Cardiac muscle cell (in vitro differentiated cells and primary cell): Measurements from ENCODE around the gene TGFBR3. TPM values are rescaled to one million over a fixed set of nuclear protein-coding genes. Genes with fewer than 3 reads are reported as not detected.

Experiments
- DNase-seq, 2 donors: peaks; one replicate each; pipeline versions ENCODE4 v3.0.0 to v3.0.0-alpha.2; 2010 to 2017; ENCODE audit warnings: low read depth in 1 of 2, low spot score in 1 of 2
- H3K27ac ChIP-seq: fragments of 200-600 bp; sonication (generic); 2 replicates; pipeline ENCODE4 v1.5.1; 2016
- H3K27me3 ChIP-seq: fragments of 200-600 bp; sonication (generic); 2 replicates; pipeline ENCODE4 v1.6.0; 2016; ENCODE audit warnings: control low read depth
- H3K36me3 ChIP-seq: fragments of 200-600 bp; sonication (generic); 2 replicates; pipeline ENCODE4 v1.5.1; 2016; ENCODE audit warnings: control low read depth
- H3K4me1 ChIP-seq: fragments of 200-600 bp; sonication (generic); 2 replicates; pipeline ENCODE4 v1.8.1; 2017; ENCODE audit warnings: low read depth, mild to moderate bottlenecking, mixed run types
- H3K4me3 ChIP-seq: fragments of 200-600 bp; sonication (generic); 2 replicates; pipeline ENCODE4 v1.5.1; 2016; ENCODE audit warnings: mild to moderate bottlenecking
- H3K9me3 ChIP-seq: fragments of 200-600 bp; sonication (generic); 2 replicates; pipeline ENCODE4 v1.5.1; 2017; ENCODE audit warnings: low read depth, mild to moderate bottlenecking, control low read depth
- polyA plus RNA-seq: library from polyadenylated mRNA; unstranded; fragments of >200 nt; fragmentation: Nextera tagmentation; extraction: Ambion mirVana; gene quantifications from 2 replicates; pipeline ENCODE4 v1.2.1, GENCODE V29; 2016
- total RNA-seq: library from RNA; depleted of rRNA; stranded (reverse); fragments of >200 nt; gene quantifications from 2 replicates; pipeline ENCODE4 v1.2.3, GENCODE V29; 2016
- TF ChIP-seq, protein P1 (sequence below): IDR thresholded peaks from 2 replicates; pipeline ENCODE4 v1.5.1; 2012; ENCODE audit warnings: low read depth, mild to moderate bottlenecking, low read length

TGFBR3 gene
- total and polyA plus RNA-seq, 2 experiments from 2014 or later, result 10.3 to 11.8 TPM

DNA sequence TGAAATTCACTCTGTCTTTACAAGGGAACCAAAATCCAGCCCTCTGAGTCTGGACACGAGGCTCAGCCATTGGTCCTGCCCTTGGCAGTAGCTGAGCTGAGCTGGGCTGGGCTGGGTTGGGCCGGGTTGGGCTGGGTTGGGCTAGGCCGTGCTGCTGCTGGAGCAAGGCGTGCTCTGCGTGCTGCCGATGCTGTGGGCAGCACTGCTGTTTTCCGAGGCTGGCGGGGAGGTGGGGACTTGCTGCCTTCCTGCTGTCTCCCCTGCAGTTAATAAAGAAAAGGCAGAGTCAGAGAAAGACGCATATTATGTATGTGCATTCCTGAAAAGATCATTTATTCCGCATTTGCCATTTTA is 202.4 kb downstream of the TGFBR3 start:
- DNase-seq, result no peak
- no peaks in the 10 kb centered on the region for H3K36me3 ChIP-seq

GRCh38 chr1:91682882-91683597 is 202.9 kb downstream of the TGFBR3 start:
- peaks cover 7% of the 10 kb centered on the region for H3K4me1 ChIP-seq
- H3K27me3 ChIP-seq, result no peaks in the 10 kb centered on the region
- DNase-seq, result no peak
- no peak overlapping the region for H3K27ac ChIP-seq
- no peaks in the 10 kb centered on the region for H3K9me3 ChIP-seq
- TF ChIP-seq, protein P1, sequence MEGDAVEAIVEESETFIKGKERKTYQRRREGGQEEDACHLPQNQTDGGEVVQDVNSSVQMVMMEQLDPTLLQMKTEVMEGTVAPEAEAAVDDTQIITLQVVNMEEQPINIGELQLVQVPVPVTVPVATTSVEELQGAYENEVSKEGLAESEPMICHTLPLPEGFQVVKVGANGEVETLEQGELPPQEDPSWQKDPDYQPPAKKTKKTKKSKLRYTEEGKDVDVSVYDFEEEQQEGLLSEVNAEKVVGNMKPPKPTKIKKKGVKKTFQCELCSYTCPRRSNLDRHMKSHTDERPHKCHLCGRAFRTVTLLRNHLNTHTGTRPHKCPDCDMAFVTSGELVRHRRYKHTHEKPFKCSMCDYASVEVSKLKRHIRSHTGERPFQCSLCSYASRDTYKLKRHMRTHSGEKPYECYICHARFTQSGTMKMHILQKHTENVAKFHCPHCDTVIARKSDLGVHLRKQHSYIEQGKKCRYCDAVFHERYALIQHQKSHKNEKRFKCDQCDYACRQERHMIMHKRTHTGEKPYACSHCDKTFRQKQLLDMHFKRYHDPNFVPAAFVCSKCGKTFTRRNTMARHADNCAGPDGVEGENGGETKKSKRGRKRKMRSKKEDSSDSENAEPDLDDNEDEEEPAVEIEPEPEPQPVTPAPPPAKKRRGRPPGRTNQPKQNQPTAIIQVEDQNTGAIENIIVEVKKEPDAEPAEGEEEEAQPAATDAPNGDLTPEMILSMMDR, result no peak
- no peak overlapping the region for H3K4me3 ChIP-seq
- H3K36me3 ChIP-seq, result no peaks in the 10 kb centered on the region

More for the DNA sequence above, 202.4 kb downstream of the TGFBR3 start:
- Histone ChIP-seq H3K4me3 (no peak overlapping the region), H3K27ac (no peak overlapping the region), H3K4me1 (peaks cover 7% of the 10 kb centered on the region), H3K9me3 (no peaks in the 10 kb centered on the region), H3K27me3 (no peaks in the 10 kb centered on the region)
- TF ChIP-seq, protein P1, result no peak

GRCh38 chr1:91680556-91681155 is 205.3 kb downstream of the TGFBR3 start:
- TF ChIP-seq, protein P1, result no peak
- no peaks in the 10 kb centered on the region for H3K36me3 ChIP-seq
- no peak overlapping the region for H3K4me3 ChIP-seq
- peaks cover 7% of the 10 kb centered on the region for H3K4me1 ChIP-seq
- no peaks in the 10 kb centered on the region for H3K27me3 ChIP-seq
- DNase-seq, result no peak
- no peak overlapping the region for H3K27ac ChIP-seq
- H3K9me3 ChIP-seq, result no peaks in the 10 kb centered on the region

DNA sequence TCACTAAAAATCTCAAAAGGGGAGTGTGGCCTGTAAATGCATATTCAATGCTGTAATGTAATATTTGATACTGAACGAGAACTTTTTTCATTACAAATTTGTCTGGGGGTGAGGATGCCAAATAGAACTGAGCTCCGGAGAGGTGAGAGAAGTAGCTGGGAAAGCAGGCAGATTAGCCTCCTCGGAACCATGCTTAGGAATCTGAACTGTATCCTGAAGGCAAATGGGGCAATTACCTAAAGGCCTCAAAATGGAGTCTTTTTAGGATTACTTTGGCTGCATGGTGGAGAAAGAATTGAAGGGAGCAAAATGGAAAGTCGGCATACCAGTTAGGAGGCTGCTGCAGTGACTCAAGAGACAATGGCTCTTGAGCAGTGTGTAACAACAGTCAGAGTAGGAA is 206.5 kb downstream of the TGFBR3 start:
- Histone ChIP-seq H3K4me1 (peaks cover under 1% of the 10 kb centered on the region), H3K27me3 (no peaks in the 10 kb centered on the region), H3K9me3 (no peaks in the 10 kb centered on the region), H3K36me3 (no peaks in the 10 kb centered on the region), H3K4me3 (no peak overlapping the region), H3K27ac (no peak overlapping the region)
- no peak for DNase-seq
- TF ChIP-seq, protein P1, result no peak

DNA sequence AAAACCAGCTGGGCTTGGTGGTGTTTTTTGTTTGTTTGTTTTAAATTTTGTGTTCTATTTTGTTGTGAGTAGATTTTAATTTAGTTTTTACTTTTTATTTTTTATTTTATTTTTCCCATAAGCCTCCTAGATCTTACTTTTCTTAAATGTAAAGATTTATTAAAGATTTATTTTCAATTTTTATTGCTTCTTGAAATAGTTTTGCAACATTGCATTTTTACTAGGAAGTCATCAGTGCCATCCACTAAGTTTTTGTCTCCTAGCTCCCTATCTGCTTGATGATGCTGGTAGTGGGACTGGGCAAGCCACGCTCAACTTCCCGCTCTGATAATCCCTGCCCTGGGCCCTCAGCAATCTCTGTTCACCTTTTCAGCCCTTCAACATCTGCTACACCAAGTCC is 209.9 kb downstream of the TGFBR3 start:
- H3K27me3 ChIP-seq, result no peaks in the 10 kb centered on the region
- TF ChIP-seq, protein P1, result no peak
- H3K27ac ChIP-seq, result no peak overlapping the region

More for the DNA sequence above, 209.9 kb downstream of the TGFBR3 start:
- no peaks in the 10 kb centered on the region for H3K9me3 ChIP-seq
- no peak overlapping the region for H3K4me3 ChIP-seq
- H3K4me1 ChIP-seq, result no peaks in the 10 kb centered on the region
- no peak for DNase-seq
- H3K36me3 ChIP-seq, result no peaks in the 10 kb centered on the region
